NCI-H82 (cell line): Measurements from ENCODE around the gene WNK2.

ENCODE experiments used
- DNase-seq: peaks from one replicate; lab custom pipeline; 2025; lab: John Stamatoyannopoulos, UW

WNK2 gene

GRCh38 chr9:93369686-93370085 lies 185.7 kb downstream of the WNK2 start:
- no peak for DNase-seq
